GM10266 (cell line): Measurements from ENCODE around the gene FARP1.
"Not testable (repeated sequence)": the region's sequence is repeated elsewhere in the genome, so short reads cannot be mapped to it uniquely, and the experiment has no call there.

Experiments
- DNase-seq: peaks from one replicate; pipeline ENCODE4 v3.0.0; 2012; ENCODE audit errors: extremely low spot score
- TF ChIP-seq, protein P1 (sequence below): IDR thresholded peaks from 2 replicates; pipeline ENCODE4 v1.5.1; 2012; ENCODE audit warnings: mild to moderate bottlenecking, low read depth; ENCODE audit not compliant: control insufficient read depth, insufficient read depth; ENCODE audit errors: missing control alignments

The FARP1 gene

DNA sequence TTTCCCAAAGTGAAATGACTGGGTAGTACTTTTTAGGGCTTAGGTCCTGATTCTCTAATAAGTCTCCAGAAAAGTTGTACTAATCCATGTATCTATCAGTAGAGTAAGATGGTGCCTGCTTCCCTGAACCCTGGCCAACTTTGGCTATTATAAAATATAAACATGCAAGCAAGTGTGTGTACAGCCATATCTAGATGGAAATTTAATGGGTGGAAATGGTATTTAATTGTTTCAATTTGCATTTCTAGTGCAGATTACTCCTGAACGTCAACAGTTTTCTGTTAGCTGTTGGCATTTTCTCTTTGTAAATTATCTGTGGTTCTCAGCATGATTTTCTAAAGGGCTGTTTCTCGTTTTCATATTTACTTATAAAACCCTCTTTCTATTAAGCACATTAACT lies 221.3 kb downstream of the FARP1 start:
- no peak for DNase-seq
- TF ChIP-seq, protein P1, sequence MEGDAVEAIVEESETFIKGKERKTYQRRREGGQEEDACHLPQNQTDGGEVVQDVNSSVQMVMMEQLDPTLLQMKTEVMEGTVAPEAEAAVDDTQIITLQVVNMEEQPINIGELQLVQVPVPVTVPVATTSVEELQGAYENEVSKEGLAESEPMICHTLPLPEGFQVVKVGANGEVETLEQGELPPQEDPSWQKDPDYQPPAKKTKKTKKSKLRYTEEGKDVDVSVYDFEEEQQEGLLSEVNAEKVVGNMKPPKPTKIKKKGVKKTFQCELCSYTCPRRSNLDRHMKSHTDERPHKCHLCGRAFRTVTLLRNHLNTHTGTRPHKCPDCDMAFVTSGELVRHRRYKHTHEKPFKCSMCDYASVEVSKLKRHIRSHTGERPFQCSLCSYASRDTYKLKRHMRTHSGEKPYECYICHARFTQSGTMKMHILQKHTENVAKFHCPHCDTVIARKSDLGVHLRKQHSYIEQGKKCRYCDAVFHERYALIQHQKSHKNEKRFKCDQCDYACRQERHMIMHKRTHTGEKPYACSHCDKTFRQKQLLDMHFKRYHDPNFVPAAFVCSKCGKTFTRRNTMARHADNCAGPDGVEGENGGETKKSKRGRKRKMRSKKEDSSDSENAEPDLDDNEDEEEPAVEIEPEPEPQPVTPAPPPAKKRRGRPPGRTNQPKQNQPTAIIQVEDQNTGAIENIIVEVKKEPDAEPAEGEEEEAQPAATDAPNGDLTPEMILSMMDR = no peak

DNA sequence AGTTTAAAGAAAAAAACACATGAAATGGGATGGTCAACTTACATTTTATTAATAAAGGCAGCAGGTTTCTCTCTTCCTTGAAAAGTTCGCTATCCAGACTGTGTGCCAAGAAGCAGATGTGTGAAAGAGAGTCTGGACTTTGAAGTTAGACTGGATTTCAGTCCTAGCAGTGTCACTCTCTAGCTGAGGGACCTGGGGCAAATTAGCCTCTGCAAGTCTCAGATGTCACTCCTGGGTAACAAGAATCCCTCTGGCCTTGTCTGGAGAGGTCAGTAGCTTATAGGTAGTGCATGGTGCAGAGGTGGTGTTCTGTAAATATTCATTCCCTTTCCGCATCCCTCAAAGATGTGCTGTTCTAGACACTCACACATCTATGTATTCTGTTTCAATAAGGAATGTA lies 221.8 kb downstream of the FARP1 start:
- TF ChIP-seq, protein P1 = no peak
- DNase-seq = no peak

DNA sequence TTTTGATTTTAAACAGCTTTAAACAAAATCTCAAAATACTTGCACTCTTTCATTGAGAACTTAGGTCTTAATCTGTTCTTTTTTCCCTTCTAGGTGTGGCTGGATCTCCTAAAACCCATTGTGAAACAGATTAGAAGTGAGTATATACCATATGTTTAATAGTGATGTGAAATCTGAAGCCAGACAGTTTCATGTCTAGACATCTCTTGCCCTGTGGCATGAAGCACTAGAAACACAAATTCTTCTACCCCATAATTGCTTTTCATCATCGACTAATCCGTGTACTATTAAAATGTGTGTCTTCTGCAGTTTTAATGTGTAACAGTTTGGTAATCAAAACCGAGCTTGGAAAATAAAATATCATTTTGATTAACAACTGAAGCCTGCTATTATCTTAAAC lies 222.4 kb downstream of the FARP1 start:
- no peak for DNase-seq
- TF ChIP-seq, protein P1 = no peak

DNA sequence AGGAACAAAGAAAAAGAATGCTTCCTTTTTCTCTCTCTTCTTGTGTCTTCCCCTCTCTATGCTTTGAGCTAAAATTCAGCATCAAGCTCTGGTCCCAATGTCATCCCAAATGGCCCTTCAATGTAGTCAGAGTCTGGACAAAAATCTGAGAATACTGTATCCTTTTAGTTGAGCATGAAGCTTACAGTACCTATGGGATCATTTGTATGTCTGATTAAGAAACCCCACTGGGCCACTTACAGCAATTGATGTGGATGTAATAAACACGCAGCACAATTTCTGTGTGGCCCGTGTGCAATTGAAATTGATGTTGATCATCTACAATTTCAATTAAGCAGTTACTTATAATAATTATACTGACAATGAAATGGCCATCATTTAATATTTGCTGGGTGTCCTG lies 223.1 kb downstream of the FARP1 start:
- DNase-seq = no peak
- TF ChIP-seq, protein P1 = no peak

DNA sequence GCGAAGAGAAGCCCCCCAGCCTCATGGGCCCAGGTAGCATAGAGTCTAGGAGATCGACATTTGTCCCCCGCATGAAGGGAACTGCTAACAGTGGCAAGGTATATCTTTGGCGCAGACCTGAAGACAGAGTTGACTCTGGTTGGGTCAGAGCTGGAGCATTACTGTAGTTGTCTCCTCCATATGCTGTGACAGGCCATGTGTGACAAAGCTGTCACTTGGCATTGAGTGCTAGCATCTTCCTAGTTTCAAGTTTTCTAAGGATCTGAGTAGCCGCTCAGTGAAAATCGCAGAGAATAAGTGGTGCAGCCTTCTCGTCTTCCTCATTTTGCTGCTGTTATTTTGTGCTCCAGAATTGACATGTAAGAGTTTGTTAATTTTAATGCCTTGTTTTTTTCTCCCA lies 223.5 kb downstream of the FARP1 start:
- no peak for DNase-seq
- TF ChIP-seq, protein P1 = no peak

DNA sequence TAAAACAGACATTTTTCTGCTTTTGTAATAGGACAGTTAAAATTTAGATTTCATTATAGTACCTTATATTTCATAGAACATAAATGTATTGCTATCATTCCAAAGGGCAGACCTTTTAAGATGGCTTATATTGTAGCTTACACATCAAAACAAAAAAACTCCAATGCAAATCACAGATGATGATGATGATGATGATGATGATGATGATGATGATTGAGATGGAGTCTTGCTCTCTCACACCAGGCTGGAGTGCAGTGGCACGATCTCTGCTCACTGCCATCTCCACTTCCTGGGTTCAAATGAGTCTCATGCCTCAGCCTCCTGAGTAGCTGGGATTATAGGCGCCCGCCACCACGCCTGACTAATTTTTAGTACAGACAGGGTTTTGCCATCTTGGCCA lies 224.1 kb downstream of the FARP1 start:
- no peak for DNase-seq
- TF ChIP-seq, protein P1 = no peak

DNA sequence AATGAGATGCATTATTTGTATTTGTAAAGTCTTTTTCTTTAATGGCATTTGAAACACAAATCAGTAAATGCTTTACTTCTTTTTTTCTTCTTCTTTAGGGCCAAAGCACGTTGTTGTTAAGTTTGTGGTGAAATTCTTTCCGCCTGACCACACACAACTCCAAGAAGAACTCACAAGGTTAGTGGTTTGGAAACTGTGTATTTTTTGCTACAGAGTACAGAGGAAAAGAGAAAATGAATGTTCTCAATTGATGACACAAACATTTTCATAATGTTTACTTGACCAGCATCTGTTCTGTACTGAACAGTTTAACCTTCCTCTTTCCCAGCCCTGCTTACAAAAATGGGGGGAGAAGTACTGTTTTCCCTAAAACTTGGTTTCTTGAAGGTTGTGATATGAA lies 225.1 kb downstream of the FARP1 start:
- TF ChIP-seq, protein P1 = no peak
- DNase-seq = no peak

DNA sequence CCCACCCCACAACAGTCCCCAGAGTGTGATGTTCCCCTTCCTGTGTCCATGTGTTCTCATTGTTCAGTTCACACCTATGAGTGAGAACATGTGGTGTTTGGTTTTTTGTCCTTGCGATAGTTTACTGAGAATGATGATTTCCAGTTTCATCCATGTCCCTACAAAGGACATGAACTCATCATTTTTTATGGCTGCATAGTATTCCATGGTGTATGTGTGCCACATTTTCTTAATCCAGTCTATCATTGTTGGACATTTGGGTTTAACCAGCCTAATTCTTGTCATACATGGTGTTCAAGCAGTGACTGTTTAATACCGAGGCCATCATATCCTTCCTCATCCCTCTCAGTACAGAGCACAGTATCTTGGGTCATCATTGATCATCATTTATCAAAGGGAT lies 226.6 kb downstream of the FARP1 start:
- not testable (repeated sequence) for DNase-seq
